Activated T-helper 1 cell treated with Interleukin-2 at 50 U/mL for 16 hours (primary cell): ENCODE measurements around the gene TUBB2B.
"Not testable (repeated sequence)": the region's sequence is repeated elsewhere in the genome, so short reads cannot be mapped to it uniquely, and the experiment has no call there.

ENCODE experiments used
- DNase-seq: peaks from one replicate; pipeline ENCODE4 v3.0.0-alpha.2; 2020; ENCODE audit warnings: low read depth

The TUBB2B gene

DNA sequence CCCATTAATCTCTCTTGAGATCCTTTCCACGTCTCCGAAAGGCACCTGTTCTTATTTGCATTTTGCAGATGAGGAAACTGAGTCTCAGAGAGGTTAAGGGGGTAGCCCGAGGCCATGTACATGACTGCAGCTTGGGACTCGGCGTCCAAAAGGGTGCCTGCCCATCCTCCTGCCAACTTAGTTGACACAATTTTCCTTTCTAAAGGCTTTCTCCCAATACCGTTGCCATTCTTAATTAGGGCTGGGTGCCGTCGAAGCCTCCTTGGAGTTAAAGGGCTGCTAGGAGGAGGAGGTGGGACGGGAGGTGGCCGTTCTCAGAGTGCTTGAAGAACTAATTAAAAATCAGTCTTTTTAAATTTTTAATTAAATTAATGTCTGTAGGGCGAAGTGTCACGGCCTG lies 30.7 kb upstream of the TUBB2B start:
- DNase-seq, result no peak

DNA sequence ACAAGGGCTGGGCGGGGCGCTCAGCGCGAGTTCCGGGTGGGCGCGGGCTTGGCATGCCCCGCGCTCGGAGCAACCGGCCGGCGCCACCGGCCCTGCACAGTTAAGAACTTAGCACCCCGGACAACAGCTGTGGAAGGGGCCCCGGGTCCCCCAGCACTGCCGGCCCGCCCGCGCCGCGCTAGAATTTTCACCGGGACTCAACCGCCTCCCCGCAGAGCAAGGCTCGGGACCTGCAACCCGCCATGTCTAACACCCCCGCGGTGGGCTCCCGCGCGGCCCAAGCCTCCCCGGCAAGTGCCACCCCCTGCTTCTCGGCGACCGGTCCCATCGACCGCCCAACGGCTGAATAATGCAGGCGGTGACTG lies 26.1 kb upstream of the TUBB2B start:
- no peak for DNase-seq

DNA sequence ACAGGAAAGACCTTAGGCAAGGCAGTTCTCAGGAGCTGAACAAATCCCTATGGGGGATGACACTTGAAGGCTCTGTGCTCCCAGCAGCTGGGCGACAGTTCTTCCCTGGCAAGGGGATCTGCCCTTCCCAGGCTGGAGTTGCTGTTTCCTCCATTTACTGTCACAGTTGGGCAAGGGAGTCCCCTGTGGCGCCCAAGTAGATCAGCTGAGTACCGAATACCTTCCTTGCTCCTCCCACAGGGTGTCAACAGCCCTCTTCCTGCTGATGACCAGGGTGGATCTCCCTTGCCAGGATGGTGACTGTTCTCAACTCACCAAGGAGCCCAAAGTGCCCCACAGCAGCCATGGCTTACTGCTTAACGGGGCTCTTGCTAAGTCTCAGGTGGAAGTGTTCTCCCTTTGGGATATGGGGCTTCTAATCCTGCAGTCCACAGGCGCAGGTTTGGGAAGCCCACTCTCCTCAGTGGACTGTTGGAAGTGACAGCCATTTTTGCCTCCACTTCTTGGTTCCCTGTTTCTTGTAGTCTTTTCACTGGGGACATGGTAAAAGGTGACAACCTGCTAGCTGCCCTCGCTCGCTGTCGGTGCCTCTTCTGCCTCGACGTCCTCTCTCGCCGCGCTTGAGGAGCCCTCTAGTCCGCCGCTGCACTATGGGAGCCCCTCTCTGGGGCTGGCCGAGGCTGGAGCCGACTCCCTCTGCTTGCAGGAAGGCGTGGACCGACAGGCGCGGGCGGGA lies 25.6 kb upstream of the TUBB2B start:
- DNase-seq, result no peak

DNA sequence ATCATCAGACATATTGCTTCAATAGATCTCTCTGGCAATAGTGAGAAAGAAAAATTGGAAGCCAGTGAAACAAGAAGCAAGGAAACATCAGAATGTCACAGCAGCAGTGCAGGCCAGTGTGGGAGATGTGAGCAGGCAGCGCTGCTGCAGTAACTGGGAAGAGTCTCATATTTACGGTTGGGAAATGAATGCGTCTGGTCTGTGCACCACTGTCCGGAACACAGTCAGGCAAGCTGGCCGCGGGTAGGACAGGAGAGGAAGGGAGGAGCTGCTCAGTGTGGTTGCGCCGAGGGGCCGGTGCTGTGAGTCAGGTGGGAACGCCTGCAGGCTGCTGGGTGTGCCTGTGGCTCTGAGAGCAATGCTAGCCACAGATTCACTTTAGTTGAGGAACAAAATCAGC lies 24.9 kb upstream of the TUBB2B start:
- DNase-seq, result no peak

DNA sequence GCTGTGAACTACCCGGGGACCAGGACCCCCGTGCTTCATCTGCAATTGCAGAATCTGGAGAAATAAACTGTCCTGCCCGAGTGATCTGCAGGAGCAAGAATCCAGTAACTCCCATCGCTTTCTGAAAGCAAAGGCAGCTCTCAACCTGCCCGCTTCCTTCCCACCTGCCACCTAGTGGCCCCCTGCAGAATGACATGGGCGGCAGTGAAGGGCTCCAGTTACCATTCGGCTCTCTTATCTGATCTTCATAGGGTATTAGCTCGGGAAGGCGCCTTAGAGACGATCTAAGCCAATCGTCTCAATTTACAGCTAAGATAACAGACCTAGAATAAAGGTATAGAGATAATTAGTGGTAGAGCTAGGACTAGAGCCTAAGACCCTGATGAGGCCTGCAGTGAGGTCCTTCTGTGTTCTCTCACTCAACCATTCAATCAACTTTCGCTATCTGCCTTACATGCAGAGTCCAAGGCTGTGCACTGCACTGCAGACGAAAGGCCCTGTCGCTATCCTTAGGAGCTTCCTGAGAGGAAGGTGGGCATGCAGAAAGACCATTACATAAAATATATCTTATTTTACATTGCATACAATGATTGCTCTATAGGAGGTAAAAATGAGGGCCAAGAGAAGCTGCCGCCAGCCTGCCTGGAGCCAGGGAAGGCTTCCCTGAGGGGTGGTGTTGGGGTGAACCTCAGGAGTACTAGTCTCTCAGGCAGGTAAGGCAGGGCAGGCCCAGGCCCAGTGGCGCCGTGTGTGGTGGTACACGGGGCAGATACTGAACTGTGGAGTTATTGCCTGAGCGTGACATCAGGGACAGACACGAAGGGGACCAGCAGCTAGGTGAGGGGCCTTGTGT lies 24.2 kb upstream of the TUBB2B start:
- DNase-seq, result peak; percentile 65

DNA sequence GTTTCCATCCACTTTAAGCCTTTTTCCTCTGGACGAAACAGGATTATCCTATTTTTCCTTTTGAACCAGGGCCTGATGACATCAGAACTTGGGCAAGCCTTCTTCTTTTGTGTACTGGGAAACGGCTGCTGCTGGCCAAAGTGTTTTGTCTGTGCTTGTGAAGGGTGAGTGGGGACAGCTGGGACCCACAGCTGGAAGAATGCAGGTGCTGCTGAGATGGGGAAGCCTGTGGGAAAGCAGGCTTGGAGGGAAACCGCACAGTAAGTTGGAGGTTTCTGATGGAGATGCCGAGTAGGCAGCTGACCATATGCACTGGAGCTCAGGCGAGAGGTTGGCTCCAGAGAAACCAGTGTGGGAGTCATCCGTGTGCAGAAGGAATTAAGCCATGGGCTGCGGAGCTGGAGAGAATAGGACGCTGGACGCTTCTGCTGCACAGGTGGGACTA lies 22.8 kb upstream of the TUBB2B start:
- DNase-seq, result no peak

DNA sequence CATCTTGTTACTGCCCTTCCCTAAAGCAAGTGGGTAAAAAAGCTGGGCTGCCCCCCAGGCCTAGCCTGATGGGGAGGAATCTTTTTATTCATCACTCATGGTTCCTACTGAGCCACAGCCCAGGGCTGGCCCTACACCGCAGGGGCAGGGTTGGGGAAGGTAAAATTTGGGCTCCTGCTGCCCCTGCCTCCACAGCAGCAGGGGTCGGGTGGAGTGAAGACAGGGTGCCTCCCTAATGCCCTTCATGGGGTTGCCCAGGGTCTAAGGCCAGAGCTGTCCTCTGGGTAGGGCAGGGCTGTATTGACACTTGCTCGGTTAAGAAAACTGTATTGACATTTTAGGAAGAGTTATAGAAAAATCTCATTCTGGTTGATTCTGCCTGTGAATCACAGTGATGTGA lies 22.4 kb upstream of the TUBB2B start:
- DNase-seq, result no peak

DNA sequence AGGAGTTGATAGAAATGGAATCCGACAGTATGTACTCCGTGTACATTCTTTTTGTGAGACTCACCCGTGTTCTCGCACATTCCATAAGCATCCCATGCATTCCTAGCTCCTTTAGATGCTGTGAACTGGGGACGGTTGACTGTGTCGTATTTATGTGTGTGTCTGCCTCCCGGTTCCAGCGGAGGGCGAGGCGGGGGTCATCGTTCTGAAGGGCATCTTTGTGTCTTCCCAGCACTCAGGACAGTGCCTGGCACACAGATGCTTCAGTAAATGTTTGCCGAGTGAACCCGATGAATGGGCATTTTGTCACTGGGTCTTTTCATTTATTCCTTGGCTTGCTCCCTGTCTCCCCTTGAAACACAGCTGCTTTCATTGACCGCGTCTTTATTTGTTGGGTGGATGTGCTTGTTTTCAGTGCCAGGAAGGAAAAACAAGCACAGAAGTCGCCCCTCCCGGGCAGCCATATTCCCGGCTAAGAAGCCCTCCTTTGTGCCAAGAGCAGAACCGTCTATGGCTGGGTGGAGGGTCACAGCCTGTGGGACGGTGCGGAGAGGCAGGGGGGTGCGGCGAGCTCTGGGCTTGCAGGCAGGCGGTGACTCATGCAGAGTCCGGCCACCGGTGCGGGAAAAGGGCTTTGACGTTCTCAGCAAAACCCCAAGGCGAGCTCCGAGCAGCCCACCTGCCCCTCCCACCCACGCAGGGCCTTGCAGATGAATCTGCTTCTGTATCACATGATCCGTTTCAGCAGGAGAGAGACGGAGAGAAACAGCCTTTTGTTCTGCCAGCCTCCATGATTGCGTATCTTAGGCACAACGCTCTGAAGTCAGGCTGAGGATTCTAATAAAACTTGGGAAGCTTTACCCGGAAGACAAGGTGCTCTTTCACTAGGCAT lies 20.0 kb upstream of the TUBB2B start:
- DNase-seq, result no peak

DNA sequence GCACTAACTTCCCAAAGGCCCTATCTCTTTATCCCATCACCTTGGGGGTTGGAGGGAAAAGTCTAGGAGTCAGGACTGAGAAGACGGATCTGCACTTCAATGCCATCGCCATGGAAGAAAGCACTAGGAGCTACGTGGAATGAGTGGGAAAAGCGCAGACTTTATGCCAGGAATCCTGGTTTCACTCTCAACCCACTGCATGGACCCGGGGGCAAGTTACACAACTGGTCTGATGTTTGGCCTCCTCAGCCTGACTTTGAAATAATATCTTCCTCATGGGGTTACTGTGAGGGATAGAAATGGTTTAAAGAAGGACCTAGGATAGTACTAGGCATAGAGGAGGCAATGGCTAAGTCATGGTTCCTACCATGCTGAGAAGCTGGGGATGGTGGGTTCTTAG lies 17.8 kb upstream of the TUBB2B start:
- DNase-seq, result no peak

DNA sequence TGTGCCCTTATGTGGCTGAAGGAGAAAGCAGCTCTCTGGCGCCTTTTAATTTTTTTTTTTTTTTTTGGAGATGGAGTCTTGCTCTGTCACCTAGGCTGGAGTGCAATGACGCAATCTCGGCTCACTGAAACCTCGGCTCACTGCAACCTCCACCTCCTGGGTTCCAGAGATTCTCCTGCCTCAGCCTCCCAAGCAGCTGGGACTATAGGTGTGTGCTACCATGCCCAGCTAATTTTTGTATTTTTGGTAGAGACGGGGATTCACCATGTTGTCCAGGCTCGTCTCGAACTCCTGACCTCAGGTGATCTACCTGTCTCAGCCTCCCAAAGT lies 17.3 kb upstream of the TUBB2B start:
- not testable (repeated sequence) for DNase-seq

DNA sequence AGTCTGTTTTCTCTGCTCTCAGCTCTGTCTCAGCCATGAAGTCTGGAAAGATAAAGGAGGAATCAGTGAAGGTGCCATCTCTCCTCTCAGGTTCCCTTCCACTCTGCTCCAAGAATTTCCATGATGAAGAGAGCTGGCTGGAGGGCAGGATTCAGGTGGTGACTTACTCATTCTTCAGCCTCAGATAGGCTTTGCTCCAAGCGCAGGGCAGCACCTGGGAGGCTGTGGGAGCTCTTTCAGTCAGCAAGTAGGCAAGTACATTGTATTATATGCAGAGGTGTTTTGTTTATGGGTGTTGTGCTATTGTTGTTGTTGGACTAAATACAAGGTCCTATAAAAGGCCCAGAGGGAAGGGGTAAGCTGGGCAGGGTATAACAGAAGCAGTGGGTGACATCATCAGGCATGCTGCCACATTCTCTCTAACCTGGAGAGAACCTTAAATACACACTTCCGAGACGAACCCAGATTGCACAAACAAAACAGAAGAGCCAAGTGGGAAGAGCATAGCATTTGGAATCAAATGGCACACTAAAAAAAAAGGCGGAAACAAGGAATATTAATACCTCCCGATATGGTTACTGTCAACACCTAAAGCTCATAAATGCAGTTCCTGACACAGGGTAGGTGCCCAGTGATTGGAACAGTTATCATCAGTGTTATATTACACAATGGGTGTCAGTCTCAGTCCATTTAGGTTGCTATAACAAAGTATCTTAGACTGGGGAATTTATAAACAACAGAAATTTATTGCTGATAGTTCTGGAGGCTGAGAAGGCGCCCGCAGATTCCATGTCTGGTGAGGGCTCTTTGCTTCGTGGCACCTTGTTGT lies 16.8 kb upstream of the TUBB2B start:
- DNase-seq, result no peak

DNA sequence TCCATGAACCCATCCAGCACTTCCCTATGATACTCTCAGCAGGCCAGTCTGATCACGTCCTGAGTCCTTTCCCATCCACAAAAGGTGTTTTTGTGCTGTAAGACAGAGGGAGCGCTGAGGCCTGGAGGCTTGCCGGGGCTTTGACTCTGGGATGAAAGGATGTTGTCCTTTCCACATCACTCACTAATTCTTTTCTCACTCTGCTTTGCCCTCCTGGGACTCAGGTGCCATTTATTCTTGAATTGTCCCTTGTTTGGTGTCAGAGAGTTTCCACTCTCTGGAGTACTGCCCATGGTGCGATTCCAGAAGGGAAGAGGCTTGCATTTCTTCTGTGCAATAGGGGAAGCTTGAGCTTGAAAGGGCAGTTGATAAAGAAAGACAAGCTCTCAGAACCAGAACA lies 15.3 kb upstream of the TUBB2B start:
- no peak for DNase-seq

DNA sequence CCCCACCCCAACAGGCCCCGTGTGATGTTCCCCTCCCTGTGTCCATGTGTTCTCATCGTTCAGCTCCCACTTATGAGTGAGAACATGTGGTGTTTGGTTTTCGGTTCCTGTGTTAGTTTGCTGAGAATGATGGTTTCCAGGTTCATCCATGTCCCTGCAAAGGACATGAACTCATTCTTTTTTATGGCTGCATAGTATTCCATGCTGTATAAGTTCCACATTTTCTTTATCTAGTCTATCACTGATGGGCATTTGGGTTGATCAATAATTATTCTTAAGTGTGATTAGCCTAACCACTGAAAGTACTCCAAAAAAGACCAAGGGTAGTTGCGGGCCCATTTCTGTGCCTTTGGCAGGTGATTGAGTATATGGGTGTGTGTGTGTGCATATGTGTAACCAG lies 14.3 kb upstream of the TUBB2B start:
- DNase-seq, result not testable (repeated sequence)

DNA sequence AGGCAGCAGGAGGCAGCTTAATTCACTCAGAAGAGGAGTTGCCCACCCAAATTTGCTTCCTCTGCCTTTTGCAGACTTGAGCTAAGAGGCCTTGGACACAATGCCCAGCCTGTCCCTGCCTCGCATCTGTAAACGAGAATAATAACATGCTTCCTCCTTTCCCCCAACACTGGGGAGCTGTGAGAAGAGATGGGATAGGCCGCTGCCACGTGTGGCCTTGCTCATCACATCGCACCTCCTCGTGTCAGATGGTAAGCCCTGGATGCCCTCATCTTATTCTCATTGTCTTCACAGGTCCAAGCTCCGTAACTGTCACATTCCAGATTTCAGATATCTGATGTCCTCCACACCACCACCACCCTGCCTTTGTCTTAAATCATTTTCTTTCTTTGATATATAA lies 13.1 kb upstream of the TUBB2B start:
- no peak for DNase-seq

DNA sequence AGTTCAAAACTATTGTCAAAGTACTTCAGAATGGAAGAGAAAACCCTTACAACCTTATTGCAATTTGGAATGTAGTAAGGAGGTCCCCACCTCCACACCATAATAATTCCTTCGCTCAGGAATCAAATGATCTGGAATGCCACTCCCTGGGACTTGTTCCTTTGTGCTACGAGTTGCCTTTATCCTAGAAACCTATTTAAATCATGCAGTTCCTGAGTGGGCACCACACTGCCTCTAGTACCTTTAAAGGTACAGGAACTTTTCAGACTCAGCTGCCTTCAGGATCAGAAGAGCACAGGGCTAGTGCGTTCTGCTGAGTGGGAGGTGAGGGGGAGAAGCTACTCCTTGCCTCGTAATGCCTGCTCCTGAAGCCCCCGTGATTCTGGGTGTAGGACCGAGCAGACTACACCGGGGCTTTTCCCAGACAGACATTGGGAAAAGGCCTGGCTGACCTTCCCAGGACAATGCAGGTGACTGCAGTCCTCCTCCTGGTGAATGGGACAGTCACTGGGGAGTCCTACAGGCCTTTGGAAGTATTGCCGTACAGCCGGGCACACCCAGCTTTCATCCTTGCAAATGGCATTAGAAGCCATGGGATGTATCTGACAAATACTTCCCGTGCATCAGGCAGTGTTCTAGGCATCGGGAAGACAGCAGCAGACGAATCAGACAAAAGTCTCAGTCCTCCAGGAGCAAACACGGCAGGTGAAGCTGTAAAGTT lies 11.8 kb upstream of the TUBB2B start:
- no peak for DNase-seq

DNA sequence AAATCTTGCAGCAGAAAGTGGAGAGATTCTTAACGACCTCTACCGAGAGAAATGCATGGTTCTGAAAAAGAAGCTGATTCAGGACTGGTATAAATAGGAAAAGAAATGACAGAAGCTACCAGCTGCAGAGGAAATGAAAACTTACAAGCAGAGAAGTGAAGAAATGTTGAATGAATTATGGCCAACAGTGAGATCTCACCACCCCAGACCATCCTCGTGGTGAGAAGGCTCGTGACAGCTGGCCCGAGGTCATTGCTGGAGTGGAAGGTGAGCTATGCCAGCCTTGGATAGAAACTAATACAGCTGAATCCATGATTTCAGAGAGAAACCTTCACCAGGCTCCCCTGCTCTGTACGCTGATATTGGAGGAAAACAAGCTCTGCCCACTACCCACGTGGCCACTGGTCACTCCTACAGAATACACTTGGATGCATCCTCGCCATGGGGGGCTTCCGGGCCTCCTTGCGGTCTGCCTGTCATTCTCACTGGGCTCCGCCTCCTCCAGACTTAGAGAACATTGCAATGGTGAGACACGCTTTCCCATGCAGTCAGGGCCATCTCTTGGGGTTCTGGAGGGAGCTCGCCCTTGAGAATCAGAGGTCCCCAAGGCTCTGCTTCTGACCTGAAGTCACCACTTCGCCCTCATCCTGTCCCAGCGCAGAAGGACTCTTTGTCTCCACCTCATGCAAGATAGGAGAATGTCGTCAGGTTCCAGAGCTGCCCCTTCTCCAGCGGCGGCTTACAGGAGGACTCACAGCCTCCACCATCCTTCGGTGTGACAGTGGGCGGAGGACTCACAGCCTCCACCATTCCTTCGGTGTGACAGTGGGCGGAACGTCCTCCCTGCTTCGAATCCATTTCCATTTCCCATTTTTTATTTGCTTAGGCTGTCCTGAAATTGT lies 10.6 kb upstream of the TUBB2B start:
- DNase-seq, result no peak

DNA sequence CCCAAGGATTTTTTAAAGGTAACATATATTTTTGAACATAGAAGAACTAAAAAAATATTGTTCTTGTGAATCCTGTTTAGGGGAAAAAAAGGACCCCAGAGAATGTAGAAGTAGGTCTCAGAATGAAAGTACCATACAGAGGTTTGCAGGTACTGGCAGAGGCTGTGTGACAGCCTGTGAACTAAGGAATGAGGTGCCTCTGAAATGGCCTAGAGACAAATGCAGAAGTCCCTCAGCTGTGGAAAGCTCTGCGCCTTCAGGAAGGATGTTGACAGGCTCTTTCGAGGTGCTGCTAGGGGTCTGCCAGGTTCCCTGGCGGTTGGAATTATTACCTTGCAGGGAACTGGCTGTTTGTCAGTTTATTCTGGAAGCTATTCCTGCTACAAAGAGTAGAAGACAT lies 8.6 kb upstream of the TUBB2B start:
- DNase-seq, result no peak

DNA sequence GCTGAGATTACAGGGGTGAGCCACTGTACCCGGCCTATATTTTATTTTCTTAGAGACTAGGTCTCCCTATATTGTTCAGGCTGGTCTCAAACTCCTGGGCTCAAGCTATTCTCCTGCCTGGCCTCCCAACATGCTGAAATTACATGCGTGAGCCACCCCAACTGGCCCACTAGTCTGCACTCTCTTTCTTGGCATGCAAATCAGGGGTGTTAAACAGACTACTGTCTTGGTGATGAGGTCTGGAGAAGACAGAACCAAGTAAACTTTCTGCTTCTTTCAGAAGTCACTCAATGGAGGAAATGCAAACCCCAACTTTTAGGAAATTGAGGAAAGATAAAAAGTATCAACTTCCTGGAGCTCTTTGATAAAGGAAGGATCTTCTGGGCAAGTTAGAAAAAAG lies 8.0 kb upstream of the TUBB2B start:
- no peak for DNase-seq

DNA sequence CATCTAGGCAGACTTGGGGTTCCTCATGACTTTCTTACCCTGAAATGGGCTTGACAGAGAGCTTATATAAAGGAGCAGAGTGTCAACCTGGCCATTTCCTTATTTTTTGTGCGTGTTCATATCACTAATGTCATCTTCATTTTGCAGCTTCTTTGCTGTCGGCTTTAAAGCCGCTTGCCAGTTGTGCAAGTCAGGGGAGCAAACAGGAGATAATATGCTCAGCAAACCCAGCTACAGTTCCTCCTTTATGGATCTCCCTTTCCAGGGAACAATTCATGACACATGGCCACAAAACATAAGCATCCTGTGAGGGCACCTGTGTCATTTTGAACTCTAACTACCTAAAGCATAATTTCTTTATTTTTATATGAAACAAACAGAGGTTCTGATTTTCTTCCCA lies 6.5 kb upstream of the TUBB2B start:
- no peak for DNase-seq

DNA sequence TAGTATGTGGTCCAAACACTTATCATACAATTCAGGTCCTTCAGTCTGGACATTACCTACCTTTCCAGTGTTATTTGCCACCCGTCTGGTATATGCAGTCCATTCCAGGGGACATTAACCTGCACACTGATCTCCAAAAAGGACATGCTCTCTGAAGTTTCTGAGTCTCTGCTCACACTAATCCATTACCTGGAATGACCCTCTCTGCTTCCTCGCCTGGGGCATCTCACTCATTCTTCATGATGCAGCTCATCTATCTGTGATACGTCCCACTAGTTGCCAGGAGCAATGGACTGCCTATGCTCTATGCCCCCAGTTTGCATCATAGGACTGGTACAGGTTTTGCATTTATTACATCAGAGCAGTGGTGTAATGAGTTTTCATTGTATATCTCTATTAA lies 5.9 kb upstream of the TUBB2B start:
- DNase-seq, result no peak
